Epithelial cell of prostate (primary cell): ENCODE data around the gene MRPS14.

ENCODE experiments used
- DNase-seq: peaks from one replicate; pipeline ENCODE4 v3.0.0-alpha.2; 2011; ENCODE audit warnings: low read depth, low spot score
- H3K27ac ChIP-seq: fragments of 450-650 bp; 2 replicates; pipeline ENCODE4 v1.5.1; 2017; ENCODE audit warnings: mild to moderate bottlenecking

The MRPS14 gene

GRCh38 chr1:174989536-174990220 lies 33.5 kb downstream of the MRPS14 start:
- no peak for DNase-seq
- no peak overlapping the region for H3K27ac ChIP-seq

- DNase-seq = no peak
- no peak overlapping the region for H3K27ac ChIP-seq
Measured at GRCh38 chr1:174988986-174989385, 34.2 kb downstream of the MRPS14 start.

GRCh38 chr1:174988539-174988938 lies 34.7 kb downstream of the MRPS14 start:
- no peak overlapping the region for H3K27ac ChIP-seq
- no peak for DNase-seq

DNA sequence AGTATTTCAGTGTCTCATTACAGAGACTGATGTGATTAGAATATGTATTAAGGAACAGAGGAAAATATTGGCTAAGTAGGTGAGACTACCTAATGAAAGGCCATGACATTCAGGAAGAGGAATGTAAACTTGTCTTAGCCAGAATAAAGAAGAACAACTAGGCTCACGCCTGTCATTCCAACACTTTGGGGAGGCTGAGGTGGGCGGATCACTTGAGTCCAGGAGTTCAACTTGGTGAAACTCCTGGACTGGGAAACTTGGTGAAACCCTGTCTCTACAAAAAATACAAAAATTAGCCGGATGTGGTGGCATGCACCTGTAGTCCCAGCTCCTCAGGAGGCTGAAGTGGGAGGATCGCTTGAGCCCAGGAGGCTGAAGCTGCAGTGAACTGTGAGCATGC lies 38.3 kb downstream of the MRPS14 start:
- no peak for DNase-seq
- no peak overlapping the region for H3K27ac ChIP-seq

GRCh38 chr1:174982971-174983689 lies 40.1 kb downstream of the MRPS14 start:
- no peak for DNase-seq
- no peak overlapping the region for H3K27ac ChIP-seq

DNA sequence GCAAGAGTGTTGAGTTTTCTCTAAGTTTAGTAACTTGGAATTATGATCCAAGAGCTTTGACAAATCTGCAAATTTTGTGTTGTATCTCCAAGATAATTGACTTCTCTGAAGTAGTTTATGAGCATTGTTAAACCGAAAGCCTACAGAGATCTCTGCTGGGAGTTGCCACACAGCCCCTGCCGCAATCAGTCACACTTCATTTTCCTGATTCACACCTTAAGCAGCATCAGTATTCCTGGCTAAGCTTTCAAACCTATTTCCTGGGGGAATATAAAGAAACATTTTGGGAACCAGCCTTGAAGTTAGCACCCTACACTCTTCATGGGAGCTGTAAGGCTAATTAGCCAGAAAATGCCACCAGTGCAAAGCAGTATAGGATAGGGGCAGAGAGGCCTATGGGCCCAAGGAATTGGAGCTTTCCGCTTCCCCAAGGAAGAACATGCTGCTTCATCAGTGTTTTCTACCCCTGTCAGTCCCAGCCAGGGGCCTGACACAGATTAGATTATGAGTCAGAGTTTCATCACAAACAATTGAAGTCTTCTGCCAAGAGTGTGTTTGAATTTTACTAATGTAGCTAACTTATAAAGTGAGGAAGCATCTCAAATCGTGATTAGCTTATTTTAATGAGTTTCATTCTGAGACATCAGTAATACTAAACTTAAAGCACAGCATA lies 46.7 kb downstream of the MRPS14 start:
- peak overlapping the region; percentile 54 for H3K27ac ChIP-seq
- no peak for DNase-seq

- peak overlapping the region; percentile 54 for H3K27ac ChIP-seq
- DNase-seq = no peak
Measured at GRCh38 chr1:174975764-174976163, 47.5 kb downstream of the MRPS14 start.

DNA sequence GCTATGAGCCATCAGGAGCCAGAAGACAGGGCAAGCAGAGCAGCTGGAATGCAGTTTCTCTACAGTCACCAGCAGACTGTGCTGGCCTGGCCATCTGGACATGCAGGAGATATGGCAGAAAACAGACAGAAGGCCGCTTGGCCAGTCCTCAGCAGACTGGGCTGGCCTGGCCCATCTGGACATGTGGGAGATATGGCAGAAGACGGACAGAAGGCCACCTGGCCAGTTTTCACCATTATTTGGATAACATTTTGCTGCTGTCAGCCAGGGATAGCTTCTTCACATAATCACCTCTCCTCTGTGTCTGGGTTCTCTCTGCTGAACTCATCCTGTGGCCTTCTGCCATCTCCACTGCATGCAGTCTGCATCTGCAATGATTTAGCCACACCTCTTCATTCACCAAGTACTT lies 48.5 kb downstream of the MRPS14 start:
- no peak overlapping the region for H3K27ac ChIP-seq
- no peak for DNase-seq

- peak overlapping the region; percentile 35 for H3K27ac ChIP-seq
- no peak for DNase-seq
Measured at GRCh38 chr1:174971902-174972301, 51.3 kb downstream of the MRPS14 start.

- peak overlapping the region; percentile 35 for H3K27ac ChIP-seq
- no peak for DNase-seq
Measured at GRCh38 chr1:174971466-174971865, 51.8 kb downstream of the MRPS14 start.

DNA sequence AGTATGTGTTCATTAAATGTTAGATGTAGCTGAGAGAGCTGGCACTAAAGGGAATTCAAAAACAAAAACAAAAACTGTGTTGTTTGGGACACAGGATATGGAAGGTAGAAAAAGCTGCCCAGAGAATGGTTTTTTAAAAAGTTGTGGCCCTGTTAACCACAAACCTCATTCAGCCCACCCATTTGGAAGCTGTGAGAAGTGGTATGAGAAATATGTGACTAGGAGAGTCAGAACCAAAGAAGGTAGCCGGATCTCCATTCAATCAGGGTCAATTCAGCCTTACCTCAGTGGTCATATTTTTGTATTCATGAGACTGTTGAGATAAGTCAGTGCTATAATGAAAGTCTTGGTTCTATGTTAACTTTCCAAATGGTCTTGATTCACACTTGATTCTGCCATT lies 53.2 kb downstream of the MRPS14 start:
- no peak overlapping the region for H3K27ac ChIP-seq
- no peak for DNase-seq

GRCh38 chr1:174968750-174969244 lies 54.4 kb downstream of the MRPS14 start:
- H3K27ac ChIP-seq = no peak overlapping the region
- no peak for DNase-seq

DNA sequence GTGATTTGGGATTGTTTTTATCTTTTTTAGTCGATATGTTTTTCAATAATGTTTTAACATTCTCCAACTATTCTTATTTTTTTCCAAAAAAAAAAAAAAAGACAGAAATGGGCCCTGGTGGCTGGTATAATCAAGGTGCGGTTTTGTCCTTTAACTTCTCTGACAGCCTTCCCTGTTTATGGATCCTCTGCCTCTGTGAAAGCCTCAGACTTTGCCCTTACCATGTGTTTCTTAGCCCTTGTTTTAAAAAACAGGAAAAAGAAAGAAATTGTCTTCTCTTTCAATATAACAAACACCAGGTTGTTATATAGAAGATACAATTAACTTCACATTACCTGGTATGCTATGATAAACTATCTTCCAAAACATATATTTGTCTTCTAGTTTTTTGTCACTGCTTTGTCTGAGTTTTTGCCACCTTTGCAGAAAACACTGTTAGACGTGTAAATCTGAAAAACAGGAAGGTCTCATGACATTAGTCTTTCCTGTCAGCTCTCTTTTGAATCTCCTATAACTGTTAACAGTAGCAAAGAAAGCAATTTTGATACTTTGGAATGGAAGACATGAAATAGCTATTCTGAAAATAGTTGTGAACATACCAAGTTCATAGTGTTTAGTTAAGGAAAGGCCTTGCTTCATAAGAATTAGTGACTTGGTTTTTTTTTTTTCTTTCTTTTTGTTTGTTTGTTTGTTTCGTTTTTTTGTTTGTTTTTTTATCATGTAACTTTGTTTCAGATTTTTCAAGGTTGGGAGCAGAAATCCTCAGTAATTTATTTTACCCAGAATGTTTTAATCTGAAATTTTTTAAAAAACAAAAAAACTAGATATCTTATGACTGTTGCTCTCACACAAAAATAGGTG lies 55.1 kb downstream of the MRPS14 start:
- no peak for DNase-seq
- no peak overlapping the region for H3K27ac ChIP-seq

DNA sequence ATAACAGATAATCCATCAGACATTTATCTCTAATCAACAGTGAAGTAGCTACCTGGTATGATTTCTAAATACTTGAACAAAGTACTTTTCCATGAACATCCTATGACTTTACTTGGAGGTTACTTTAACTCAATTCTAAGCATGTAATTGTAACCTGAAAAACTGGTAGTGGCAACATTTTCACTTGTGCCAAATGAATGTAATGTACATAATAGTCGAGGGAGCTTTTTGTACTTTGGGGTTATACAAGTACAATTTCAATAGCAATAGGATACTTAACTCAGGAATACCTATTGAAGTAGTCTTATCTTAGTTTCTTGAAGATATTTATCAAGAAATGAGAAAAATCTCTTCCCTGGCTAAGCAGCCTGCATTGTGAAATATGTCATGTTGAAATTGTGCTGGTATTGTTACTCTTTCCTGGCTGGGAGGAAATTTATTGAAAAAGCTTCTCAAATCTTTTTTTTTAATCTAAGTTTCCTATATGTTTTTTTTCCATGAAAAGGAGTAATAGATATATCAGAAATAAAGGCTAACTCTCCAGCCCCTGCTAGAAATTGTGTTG lies 57.1 kb downstream of the MRPS14 start:
- DNase-seq = no peak
- H3K27ac ChIP-seq = peak overlapping the region; percentile 65

GRCh38 chr1:174965362-174966007 lies 57.7 kb downstream of the MRPS14 start:
- peak overlapping the region; percentile 65 for H3K27ac ChIP-seq
- no peak for DNase-seq

DNA sequence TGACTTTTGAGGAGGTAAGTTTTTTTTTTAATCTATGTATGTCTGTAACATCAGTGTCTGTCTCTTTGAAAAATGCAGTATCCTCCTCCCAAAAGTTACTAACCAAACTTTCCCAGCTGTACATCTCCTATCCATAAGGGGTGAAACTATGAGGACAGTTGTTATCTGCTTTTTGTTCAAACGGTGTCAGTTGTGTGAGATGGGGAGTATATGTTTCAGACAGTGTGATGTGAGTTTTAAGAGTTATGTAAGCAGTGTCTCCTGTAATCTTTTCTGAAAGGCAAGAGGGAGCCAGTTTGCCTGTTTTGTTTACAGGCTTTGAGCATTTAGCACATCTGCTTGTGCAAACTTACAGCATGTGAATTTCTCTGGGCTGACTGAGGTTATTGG lies 58.3 kb downstream of the MRPS14 start:
- DNase-seq = no peak
- peak overlapping the region; percentile 65 for H3K27ac ChIP-seq

- DNase-seq = peak; percentile 95
- peak overlapping the region; percentile 65 for H3K27ac ChIP-seq
Measured at GRCh38 chr1:174964261-174964971, 58.8 kb downstream of the MRPS14 start.

DNA sequence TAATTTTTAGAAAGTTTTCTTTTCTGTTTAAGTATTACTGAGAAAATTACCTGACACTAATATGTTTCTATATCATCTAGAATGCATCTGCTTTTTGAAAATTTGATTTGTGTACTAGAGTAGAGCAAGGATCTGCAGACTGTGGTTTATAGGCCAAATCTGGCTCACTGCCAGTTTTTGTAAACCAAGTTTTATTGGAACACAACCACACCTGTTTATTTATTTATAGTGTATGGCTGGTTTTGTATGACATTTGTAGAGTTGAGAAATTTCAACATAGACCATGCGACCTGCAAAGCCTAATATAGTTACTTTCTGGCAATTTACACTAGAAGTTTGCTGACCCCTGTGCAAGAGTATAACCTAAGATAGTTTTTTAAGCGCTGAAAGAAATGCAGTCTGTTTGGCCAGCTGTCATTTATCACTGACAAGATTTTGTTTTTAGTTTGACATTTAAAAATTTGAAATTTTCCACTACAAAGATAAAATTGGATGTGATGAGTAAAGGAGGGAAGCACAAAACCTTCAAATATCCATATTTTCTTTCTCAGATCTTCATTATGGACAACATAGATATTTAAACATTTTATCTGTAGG lies 59.6 kb downstream of the MRPS14 start:
- peak overlapping the region; percentile 65 for H3K27ac ChIP-seq
- no peak for DNase-seq
